ENCODE data around the gene PKHD1. TPM values are rescaled to one million over a fixed set of nuclear protein-coding genes. Genes with fewer than 3 reads are reported as not detected.

PKHD1 gene, protein sequence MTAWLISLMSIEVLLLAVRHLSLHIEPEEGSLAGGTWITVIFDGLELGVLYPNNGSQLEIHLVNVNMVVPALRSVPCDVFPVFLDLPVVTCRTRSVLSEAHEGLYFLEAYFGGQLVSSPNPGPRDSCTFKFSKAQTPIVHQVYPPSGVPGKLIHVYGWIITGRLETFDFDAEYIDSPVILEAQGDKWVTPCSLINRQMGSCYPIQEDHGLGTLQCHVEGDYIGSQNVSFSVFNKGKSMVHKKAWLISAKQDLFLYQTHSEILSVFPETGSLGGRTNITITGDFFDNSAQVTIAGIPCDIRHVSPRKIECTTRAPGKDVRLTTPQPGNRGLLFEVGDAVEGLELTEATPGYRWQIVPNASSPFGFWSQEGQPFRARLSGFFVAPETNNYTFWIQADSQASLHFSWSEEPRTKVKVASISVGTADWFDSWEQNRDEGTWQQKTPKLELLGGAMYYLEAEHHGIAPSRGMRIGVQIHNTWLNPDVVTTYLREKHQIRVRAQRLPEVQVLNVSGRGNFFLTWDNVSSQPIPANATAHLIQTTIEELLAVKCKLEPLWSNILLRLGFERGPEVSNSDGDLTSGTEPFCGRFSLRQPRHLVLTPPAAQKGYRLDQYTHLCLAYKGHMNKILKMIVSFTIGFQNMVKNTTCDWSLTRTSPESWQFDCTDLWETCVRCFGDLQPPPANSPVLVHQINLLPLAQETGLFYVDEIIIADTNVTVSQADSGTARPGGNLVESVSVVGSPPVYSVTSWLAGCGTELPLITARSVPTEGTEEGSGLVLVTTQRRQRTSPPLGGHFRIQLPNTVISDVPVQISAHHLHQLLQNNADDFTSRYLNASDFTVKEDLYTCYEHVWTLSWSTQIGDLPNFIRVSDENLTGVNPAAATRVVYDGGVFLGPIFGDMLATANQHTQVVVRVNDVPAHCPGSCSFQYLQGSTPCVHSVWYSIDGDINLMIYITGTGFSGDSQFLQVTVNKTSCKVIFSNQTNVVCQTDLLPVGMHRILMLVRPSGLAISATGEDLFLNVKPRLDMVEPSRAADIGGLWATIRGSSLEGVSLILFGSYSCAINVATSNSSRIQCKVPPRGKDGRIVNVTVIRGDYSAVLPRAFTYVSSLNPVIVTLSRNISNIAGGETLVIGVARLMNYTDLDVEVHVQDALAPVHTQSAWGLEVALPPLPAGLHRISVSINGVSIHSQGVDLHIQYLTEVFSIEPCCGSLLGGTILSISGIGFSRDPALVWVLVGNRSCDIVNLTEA (N-terminal part only)
- under 1 TPM in 3 of 4 donors, not detected in 1; 0.04 to 0.32 (median 0.22) TPM for total RNA-seq

GRCh38 chr6:52087498-52087999, at the start of gene PKHD1:
Gene PKHD1, minus strand, starts transcription at chr6:52087613. Its CDS starts 2,680 bp downstream, at chr6:52084933.
- DNase-seq (ENCODE audit: low spot score in 2 of 2) = no peak
- intact Hi-C loops (cut with DNase I; ENCODE audit: low total_unique reads) = no loop called here
- 35% methylated on average over 7 of the region's 7 CpGs for WGBS, 2 donors
- no peak within 1 kb of the TSS for H3K4me3 ChIP-seq (ENCODE audit: low read depth, poor library complexity, severe bottlenecking)
- no peak for TF ChIP-seq POLR2A (IDR thresholded peaks at IDR 0.05)
- TF ChIP-seq, protein P1, sequence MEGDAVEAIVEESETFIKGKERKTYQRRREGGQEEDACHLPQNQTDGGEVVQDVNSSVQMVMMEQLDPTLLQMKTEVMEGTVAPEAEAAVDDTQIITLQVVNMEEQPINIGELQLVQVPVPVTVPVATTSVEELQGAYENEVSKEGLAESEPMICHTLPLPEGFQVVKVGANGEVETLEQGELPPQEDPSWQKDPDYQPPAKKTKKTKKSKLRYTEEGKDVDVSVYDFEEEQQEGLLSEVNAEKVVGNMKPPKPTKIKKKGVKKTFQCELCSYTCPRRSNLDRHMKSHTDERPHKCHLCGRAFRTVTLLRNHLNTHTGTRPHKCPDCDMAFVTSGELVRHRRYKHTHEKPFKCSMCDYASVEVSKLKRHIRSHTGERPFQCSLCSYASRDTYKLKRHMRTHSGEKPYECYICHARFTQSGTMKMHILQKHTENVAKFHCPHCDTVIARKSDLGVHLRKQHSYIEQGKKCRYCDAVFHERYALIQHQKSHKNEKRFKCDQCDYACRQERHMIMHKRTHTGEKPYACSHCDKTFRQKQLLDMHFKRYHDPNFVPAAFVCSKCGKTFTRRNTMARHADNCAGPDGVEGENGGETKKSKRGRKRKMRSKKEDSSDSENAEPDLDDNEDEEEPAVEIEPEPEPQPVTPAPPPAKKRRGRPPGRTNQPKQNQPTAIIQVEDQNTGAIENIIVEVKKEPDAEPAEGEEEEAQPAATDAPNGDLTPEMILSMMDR (IDR thresholded peaks at IDR 0.05) = no peak

- 52 to 53% methylated on average over 12 of the region's 12 CpGs for WGBS, 2 donors
- intact Hi-C loops (cut with DNase I; ENCODE audit: low total_unique reads) = no loop called here
- no peak overlapping the region for H3K4me3 ChIP-seq (ENCODE audit: low read depth, poor library complexity, severe bottlenecking)
- TF ChIP-seq, protein P1 (IDR thresholded peaks at IDR 0.05) = no peak
- no peak for TF ChIP-seq POLR2A (IDR thresholded peaks at IDR 0.05)
- no peak for DNase-seq (ENCODE audit: low spot score in 2 of 2)
These were observed 49.6 kb upstream of the PKHD1 start for GRCh38 chr6:52136934-52137467.

- DNase-seq (ENCODE audit: low spot score in 2 of 2) = no peak
- TF ChIP-seq, protein P1 (IDR thresholded peaks at IDR 0.05) = no peak
- TF ChIP-seq POLR2A (IDR thresholded peaks at IDR 0.05) = no peak
- 74 to 82% methylated on average over 4 of the region's 4 CpGs for WGBS, 2 donors
- no peak overlapping the region for H3K4me3 ChIP-seq (ENCODE audit: low read depth, poor library complexity, severe bottlenecking)
- intact Hi-C loops (cut with DNase I; ENCODE audit: low total_unique reads) = no loop called here
These were observed 48.6 kb upstream of the PKHD1 start for GRCh38 chr6:52136055-52136454.

DNA sequence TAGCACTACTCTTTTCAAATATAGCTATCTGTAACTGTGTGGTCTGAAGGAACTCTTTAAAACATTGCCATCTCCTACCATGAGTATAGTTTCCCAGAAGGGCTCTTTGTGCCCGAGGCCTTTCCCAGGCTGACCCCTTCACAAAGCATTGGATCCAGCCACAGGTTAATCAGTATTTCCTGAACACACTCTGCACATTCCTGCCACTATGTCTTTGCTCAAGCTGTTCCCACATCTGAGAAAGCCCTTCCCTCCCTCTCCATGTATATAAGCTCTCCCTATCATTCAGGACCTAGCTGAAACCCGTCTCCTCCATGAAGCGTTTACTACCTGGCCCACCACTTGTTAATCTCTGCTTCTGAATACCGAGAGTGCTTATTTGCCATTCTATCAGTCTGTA, 47.8 kb upstream of the PKHD1 start:
- TF ChIP-seq, protein P1 (IDR thresholded peaks at IDR 0.05) = no peak
- no peak for TF ChIP-seq POLR2A (IDR thresholded peaks at IDR 0.05)
- no peak for DNase-seq (ENCODE audit: low spot score in 2 of 2)
- 93 to 95% methylated on average over 4 of the region's 4 CpGs for WGBS, 2 donors
- intact Hi-C loops (cut with DNase I; ENCODE audit: low total_unique reads) = no loop called here
- no peak overlapping the region for H3K4me3 ChIP-seq (ENCODE audit: low read depth, poor library complexity, severe bottlenecking)

GRCh38 chr6:52134011-52134410, 46.6 kb upstream of the PKHD1 start:
- intact Hi-C loops (cut with DNase I; ENCODE audit: low total_unique reads) = no loop called here
- 63 to 80% methylated on average over 3 of the region's 3 CpGs for WGBS, 2 donors
- no peak overlapping the region for H3K4me3 ChIP-seq (ENCODE audit: low read depth, poor library complexity, severe bottlenecking)
- TF ChIP-seq, protein P1 (IDR thresholded peaks at IDR 0.05) = no peak
- TF ChIP-seq POLR2A (IDR thresholded peaks at IDR 0.05) = no peak
- no peak for DNase-seq (ENCODE audit: low spot score in 2 of 2)
